H9 (cell line): ENCODE data around the gene LRRC36. TPM values are rescaled to one million over a fixed set of nuclear protein-coding genes. Genes with fewer than 3 reads are reported as not detected.

Experiments used
- DNase-seq: peaks from one replicate; pipeline ENCODE4 v3.0.0-alpha.2; 2017
- H2AFZ ChIP-seq: one replicate; pipeline ENCODE4 v1.6.1; 2013; ENCODE audit warnings: mild to moderate bottlenecking, low read length, control low read depth, moderate library complexity
- H2AK5ac ChIP-seq: 2 replicates; pipeline ENCODE4 v1.6.1; 2013; ENCODE audit warnings: low read length, control low read depth, mixed read lengths; ENCODE audit not compliant: insufficient read length
- H2BK120ac ChIP-seq: one replicate; pipeline ENCODE4 v1.6.1; 2013; ENCODE audit warnings: low read depth, mild to moderate bottlenecking, low read length, control low read depth, inconsistent platforms; ENCODE audit not compliant: poor library complexity, severe bottlenecking
- H2BK12ac ChIP-seq: 2 replicates; pipeline ENCODE4 v1.6.1; 2013; ENCODE audit warnings: low read length, control low read depth, mixed read lengths, low read depth; ENCODE audit not compliant: insufficient read length
- H2BK15ac ChIP-seq: 2 replicates; pipeline ENCODE4 v1.6.1; 2013; ENCODE audit warnings: low read depth, low read length, control low read depth
- H2BK20ac ChIP-seq: one replicate; pipeline ENCODE4 v1.6.1; 2013; ENCODE audit warnings: low read depth, mild to moderate bottlenecking, low read length, control low read depth, inconsistent platforms; ENCODE audit not compliant: poor library complexity, severe bottlenecking
- H2BK5ac ChIP-seq: 2 replicates; pipeline ENCODE4 v1.6.1; 2013; ENCODE audit warnings: low read length, control low read depth, mixed read lengths; ENCODE audit not compliant: insufficient read length
- H3K14ac ChIP-seq: 2 replicates; pipeline ENCODE4 v1.6.1; 2013; ENCODE audit warnings: low read length, control low read depth; ENCODE audit not compliant: insufficient read depth
- H3K18ac ChIP-seq: 2 replicates; pipeline ENCODE4 v1.6.1; 2013; ENCODE audit warnings: low read depth, mild to moderate bottlenecking, mixed read lengths, low read length, control low read depth; ENCODE audit not compliant: insufficient read length
- H3K23ac ChIP-seq: 2 replicates; pipeline ENCODE4 v1.6.1; 2013; ENCODE audit warnings: low read length, control low read depth, mixed read lengths, low read depth; ENCODE audit not compliant: insufficient read length
- H3K23me2 ChIP-seq: 2 replicates; pipeline ENCODE4 v1.6.1; 2013; ENCODE audit warnings: low read depth, mild to moderate bottlenecking, mixed read lengths, low read length, control low read depth; ENCODE audit not compliant: insufficient read length, poor library complexity, severe bottlenecking
- H3K27ac ChIP-seq: 2 replicates; pipeline ENCODE4 v1.5.1; 2013; ENCODE audit warnings: low read length, control low read depth, mixed read lengths, low read depth; ENCODE audit not compliant: insufficient read length
- H3K27me3 ChIP-seq: 2 replicates; pipeline ENCODE4 v1.6.1; 2013; ENCODE audit warnings: low read length, control low read depth, inconsistent platforms; ENCODE audit not compliant: insufficient read depth
- H3K4ac ChIP-seq: 2 replicates; pipeline ENCODE4 v1.6.1; 2013; ENCODE audit warnings: low read depth, mild to moderate bottlenecking, control low read depth, inconsistent platforms, low read length, moderate library complexity
- H3K4me1 ChIP-seq: 2 replicates; pipeline ENCODE4 v1.6.1; 2013; ENCODE audit warnings: low read length, control low read depth, inconsistent platforms; ENCODE audit not compliant: insufficient read depth
- H3K4me2 ChIP-seq: 2 replicates; pipeline ENCODE4 v1.6.1; 2013; ENCODE audit warnings: low read length, control low read depth, mixed read lengths; ENCODE audit not compliant: insufficient read length, insufficient read depth
- H3K56ac ChIP-seq: 2 replicates; pipeline ENCODE4 v1.6.1; 2013; ENCODE audit warnings: low read depth, mild to moderate bottlenecking, mixed read lengths, low read length, control low read depth; ENCODE audit not compliant: insufficient read length
- H3K79me1 ChIP-seq: 2 replicates; pipeline ENCODE4 v1.6.1; 2013; ENCODE audit warnings: low read depth, mild to moderate bottlenecking, moderate library complexity, low read length, control low read depth, inconsistent platforms; ENCODE audit not compliant: insufficient read depth, poor library complexity, severe bottlenecking
- H3K79me2 ChIP-seq: 2 replicates; pipeline ENCODE4 v1.6.1; 2013; ENCODE audit warnings: low read length, control low read depth, inconsistent platforms; ENCODE audit not compliant: insufficient read depth
- H3K9ac ChIP-seq: 2 replicates; pipeline ENCODE4 v1.6.1; 2013; ENCODE audit warnings: low read length, control low read depth, mixed read lengths; ENCODE audit not compliant: insufficient read length; ENCODE audit errors: extremely low read depth
- H3K9me3 ChIP-seq: one replicate; pipeline ENCODE4 v1.6.1; 2013; ENCODE audit warnings: low read depth, low read length, inconsistent platforms; ENCODE audit not compliant: control insufficient read depth
- H3T11ph ChIP-seq: one replicate; pipeline ENCODE4 v1.6.1; 2013; ENCODE audit warnings: mild to moderate bottlenecking, low read length, control low read depth, inconsistent platforms
- H4K20me1 ChIP-seq: one replicate; pipeline ENCODE4 v1.6.1; 2013; ENCODE audit not compliant: control insufficient read depth, insufficient read length, insufficient read depth
- H4K5ac ChIP-seq: 2 replicates; pipeline ENCODE4 v1.6.1; 2013; ENCODE audit warnings: low read depth, mild to moderate bottlenecking, mixed read lengths, low read length, control low read depth; ENCODE audit not compliant: insufficient read length
- H4K8ac ChIP-seq: replicated peaks from 2 replicates; pipeline ENCODE4 v1.6.1; 2013; ENCODE audit warnings: low read length, control low read depth, mixed read lengths, low read depth; ENCODE audit not compliant: insufficient read length
- H4K91ac ChIP-seq: 2 replicates; pipeline ENCODE4 v1.6.1; 2013; ENCODE audit warnings: low read depth, mild to moderate bottlenecking, moderate library complexity, mixed read lengths, low read length, control low read depth; ENCODE audit not compliant: insufficient read length
- H3K27ac Mint-ChIP-seq, 3 experiments: 2 replicates in 2 of 3; 3 replicates in 1 of 3; pipeline ENCODE4 v1.8.0; 2020 to 2021; ENCODE audit warnings: mixed read lengths in 3 of 3, mild to moderate bottlenecking in 1 of 3, moderate library complexity in 1 of 3
- H3K27me3 Mint-ChIP-seq: 2 replicates; pipeline ENCODE4 v1.8.0; 2021; ENCODE audit warnings: low read depth, mild to moderate bottlenecking, moderate library complexity, mixed read lengths
- H3K36me3 Mint-ChIP-seq, 3 experiments: 2 replicates in 2 of 3; 3 replicates in 1 of 3; pipeline ENCODE4 v1.8.0; 2020 to 2021; ENCODE audit warnings: low read depth in 3 of 3, mixed read lengths in 3 of 3; ENCODE audit not compliant: insufficient read depth in 1 of 3
- H3K4me1 Mint-ChIP-seq, 2 experiments: 2 replicates each; pipeline ENCODE4 v1.8.0; 2020; ENCODE audit warnings: mixed read lengths in 2 of 2
- H3K4me3 Mint-ChIP-seq, 2 experiments: 2 replicates in 1 of 2; 3 replicates in 1 of 2; pipeline ENCODE4 v1.8.0; 2020 to 2021; ENCODE audit warnings: mild to moderate bottlenecking in 2 of 2, mixed read lengths in 2 of 2, moderate library complexity in 1 of 2
- H3K9me3 Mint-ChIP-seq, 2 experiments: 2 replicates in 1 of 2; 3 replicates in 1 of 2; pipeline ENCODE4 v1.8.0; 2020; ENCODE audit warnings: mild to moderate bottlenecking in 2 of 2, mixed read lengths in 2 of 2, moderate library complexity in 1 of 2
- CTCF ChIP-seq: fragments of 200-600 bp; sonication (generic); conservative IDR thresholded peaks from 3 replicates; pipeline ENCODE4 v1.8.0; 2021; ENCODE audit warnings: antibody characterized with exemption, mild to moderate bottlenecking
- WGBS: extraction: QIAGEN DNeasy Blood & Tissue Kit; methylation state at CpG from one replicate; pipeline ENCODE4 v1.1.7; 2013; ENCODE audit warnings: missing lambda C conversion rate, low lambda C conversion rate, mixed read lengths; ENCODE audit not compliant: insufficient read length; ENCODE audit errors: extremely low coverage; 5-methylcytosine and 5-hydroxymethylcytosine counted together
- total RNA-seq: library from RNA; stranded (reverse); gene quantifications from 2 replicates; pipeline ENCODE4 v1.2.1, GENCODE V29; 2021

Gene LRRC36
- total RNA-seq, 1 experiment from 2014 or later: not detected

DNA sequence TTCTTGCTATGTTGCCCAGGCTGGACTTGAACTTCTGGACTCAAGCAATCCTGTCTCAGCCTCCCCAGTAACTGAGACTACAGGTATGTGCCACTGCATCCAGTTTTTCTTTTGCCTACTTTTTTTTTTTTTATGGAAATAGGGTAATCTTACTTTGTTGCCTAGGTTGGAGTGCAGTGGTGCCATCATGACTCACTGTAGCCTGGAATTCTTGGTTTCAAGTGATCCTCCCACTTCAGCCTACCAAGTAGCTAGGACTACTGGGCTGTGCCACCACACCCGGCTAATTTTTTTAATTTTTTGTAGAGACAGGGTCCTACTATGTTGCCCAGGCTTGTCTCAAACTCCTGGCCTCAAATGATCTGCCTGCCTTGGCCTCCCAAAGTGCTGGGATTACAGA is 10.0 kb downstream of the LRRC36 start:
- Histone ChIP-seq H3K23ac (no peak overlapping the region), H3K79me1 (no peaks in the 10 kb centered on the region), H4K20me1 (no peaks in the 10 kb centered on the region), H4K8ac (no peak overlapping the region), H3K4me1 (no peaks in the 10 kb centered on the region), H2AK5ac (no peak overlapping the region), H2BK15ac (no peak overlapping the region), H3K23me2 (no peaks in the 10 kb centered on the region), H2BK12ac (no peak overlapping the region), H2BK120ac (no peak overlapping the region), H3K18ac (no peak overlapping the region), H4K5ac (no peak overlapping the region), H3K79me2 (no peaks in the 10 kb centered on the region), H3K27me3 (no peaks in the 10 kb centered on the region), H3K56ac (no peak overlapping the region), H3K14ac (no peak overlapping the region), H3K9me3 (no peaks in the 10 kb centered on the region), H4K91ac (no peak overlapping the region), H2AFZ (no peak overlapping the region), H2BK20ac (no peak overlapping the region), H3T11ph (no peak overlapping the region), H3K9ac (no peak overlapping the region), H3K27ac (no peak overlapping the region), H3K4me2 (no peak overlapping the region), H3K4ac (no peak overlapping the region), H2BK5ac (no peak overlapping the region)
- Mint-ChIP-seq H3K4me3 (no peak overlapping the region), H3K27me3 (peaks cover 15% of the 10 kb centered on the region; the same call in 1 of the 2 replicates), H3K4me1 (no peaks in the 10 kb centered on the region), H3K27ac (no peak overlapping the region), H3K36me3 (peaks cover 0 to 5% (median 0%) of the 10 kb centered on the region in 3 experiments; a peak in 4 of 7 replicates), H3K9me3 (peaks cover 13 to 18% of the 10 kb centered on the region in 2 experiments)
- TF ChIP-seq CTCF: no peak
- no CpG with 5 or more reads among the region's 1 CpG for WGBS
- no peak for DNase-seq
